ENCODE data around the gene TAF4B. TPM values are rescaled to one million over a fixed set of nuclear protein-coding genes. Genes with fewer than 3 reads are reported as not detected.
"Not testable (repeated sequence)": the region's sequence is repeated elsewhere in the genome, so short reads cannot be mapped to it uniquely, and the experiment has no call there.

Gene TAF4B
- total and polyA plus RNA-seq, 2 experiments from 2014 or later: 1.1 to 1.5 TPM

DNA sequence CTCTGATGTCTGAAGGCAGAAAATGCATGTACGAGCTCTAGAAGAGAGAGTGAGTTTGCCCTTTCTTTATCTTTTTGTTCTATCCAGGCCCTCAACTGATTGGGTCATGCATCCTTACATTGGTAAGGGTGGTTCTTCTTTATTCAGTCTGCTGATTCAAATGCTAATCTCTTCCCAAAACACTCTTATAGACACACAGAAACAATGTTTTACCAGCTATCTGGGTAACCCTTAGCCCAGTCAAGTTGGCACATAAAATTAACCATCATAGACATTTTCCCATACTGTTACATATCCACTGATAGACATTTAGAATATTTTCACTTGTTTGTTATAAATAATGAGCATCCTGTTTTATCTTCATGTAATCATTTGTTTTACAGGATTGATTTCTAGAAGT is 141.2 kb downstream of the TAF4B start:
- Histone ChIP-seq H4K20me1 (ENCODE audit: insufficient read depth) (no peaks in the 10 kb centered on the region), H3K4me2 (ENCODE audit: unreplicated experiment) (no peak overlapping the region), H3K27me3 (replicated peaks; ENCODE audit: insufficient read depth) (no peaks in the 10 kb centered on the region), H2AFZ (no peak overlapping the region), H3K4me3 (no peak overlapping the region), H3K36me3 (ENCODE audit: low read depth) (no peaks in the 10 kb centered on the region), H3K79me2 (ENCODE audit: insufficient read depth) (no peaks in the 10 kb centered on the region), H3K27ac (no peak overlapping the region), H3K9me3 (ENCODE audit: low read depth) (no peaks in the 10 kb centered on the region), H3K4me1 (ENCODE audit: insufficient read depth) (no peaks in the 10 kb centered on the region), H3K9me2 (ENCODE audit: insufficient read depth) (no peaks in the 10 kb centered on the region), H3K9ac (no peak overlapping the region), H3F3A (ENCODE audit: insufficient read depth) (no peaks in the 10 kb centered on the region)
- WGBS, 2 experiments (ENCODE audit: low coverage in 1 of 2, low lambda C conversion rate in 2 of 2, missing lambda C conversion rate in 2 of 2): 86 to 92% methylated on average over 1 of the region's 1 CpG
- in situ Hi-C loops (cut with MboI): no loop called here
- TF ChIP-seq EZH2 (IDR thresholded peaks at IDR 0.05; ENCODE audit: insufficient read depth, poor library complexity, severe bottlenecking) (no peak), EZH2phosphoT487 (IDR thresholded peaks at IDR 0.05; ENCODE audit: insufficient read depth, low read depth) (no peak)
- no peak for DNase-seq

DNA sequence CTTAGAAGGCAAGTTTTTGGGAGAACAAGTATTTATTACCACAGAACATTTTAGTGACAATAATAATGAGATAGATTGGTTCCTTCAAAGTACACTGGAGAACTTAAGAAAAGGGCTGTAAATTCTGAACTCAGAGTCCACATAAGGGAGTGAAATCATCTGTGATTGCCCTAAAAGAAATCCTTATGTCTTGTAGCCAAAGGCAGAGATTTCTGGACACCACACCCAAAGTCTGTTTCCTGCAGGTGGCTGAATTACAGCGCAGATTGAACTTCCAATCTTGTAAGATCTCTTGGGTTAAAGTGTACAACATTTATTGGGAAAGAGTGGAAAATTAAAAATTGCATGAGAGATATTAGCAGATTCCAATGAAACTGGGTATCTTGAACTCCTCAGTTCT is 143.8 kb downstream of the TAF4B start:
- H3K27ac ChIP-seq: no peak overlapping the region
- H3K4me1 ChIP-seq (ENCODE audit: insufficient read depth): no peaks in the 10 kb centered on the region
- no peak overlapping the region for H3K4me3 ChIP-seq
- no peaks in the 10 kb centered on the region for H3K9me2 ChIP-seq (ENCODE audit: insufficient read depth)
- in situ Hi-C loops (cut with MboI): no loop called here
- no peaks in the 10 kb centered on the region for H3F3A ChIP-seq (ENCODE audit: insufficient read depth)
- no peak overlapping the region for H2AFZ ChIP-seq
- no peak for DNase-seq
- no peaks in the 10 kb centered on the region for H3K79me2 ChIP-seq (ENCODE audit: insufficient read depth)
- H3K9me3 ChIP-seq (ENCODE audit: low read depth): no peaks in the 10 kb centered on the region
- H3K4me2 ChIP-seq (ENCODE audit: unreplicated experiment): no peak overlapping the region
- H4K20me1 ChIP-seq (ENCODE audit: insufficient read depth): no peaks in the 10 kb centered on the region
- H3K36me3 ChIP-seq (ENCODE audit: low read depth): no peaks in the 10 kb centered on the region
- no peaks in the 10 kb centered on the region for H3K27me3 ChIP-seq (replicated peaks; ENCODE audit: insufficient read depth)
- WGBS, 2 experiments (ENCODE audit: low coverage in 1 of 2, low lambda C conversion rate in 2 of 2, missing lambda C conversion rate in 2 of 2): 26 to 56% methylated on average over 1 of the region's 1 CpG
- no peak for TF ChIP-seq EZH2phosphoT487 (IDR thresholded peaks at IDR 0.05; ENCODE audit: insufficient read depth, low read depth)
- no peak for TF ChIP-seq EZH2 (IDR thresholded peaks at IDR 0.05; ENCODE audit: insufficient read depth, poor library complexity, severe bottlenecking)
- no peak overlapping the region for H3K9ac ChIP-seq

DNA sequence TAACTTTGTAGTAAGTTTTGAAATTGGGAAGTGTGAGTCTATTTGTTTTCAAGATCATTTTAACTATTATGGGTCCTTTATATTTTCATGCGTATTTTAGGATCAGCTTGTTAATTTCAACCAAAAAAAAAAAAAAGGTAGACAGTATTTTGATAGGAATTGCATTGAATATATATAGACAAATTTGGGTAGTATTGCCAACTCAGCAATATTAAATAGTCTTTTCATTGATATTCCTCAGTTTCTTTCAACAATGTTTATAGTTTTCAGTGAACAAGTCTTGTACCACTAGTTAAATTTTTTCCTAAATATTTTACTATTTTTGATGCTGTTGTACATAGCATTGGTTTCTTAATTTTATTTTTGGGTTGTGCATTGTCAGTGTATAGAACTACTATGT is 149.9 kb downstream of the TAF4B start:
- no peaks in the 10 kb centered on the region for H3K9me3 ChIP-seq (ENCODE audit: low read depth)
- H3K4me2 ChIP-seq (ENCODE audit: unreplicated experiment): no peak overlapping the region
- no peaks in the 10 kb centered on the region for H4K20me1 ChIP-seq (ENCODE audit: insufficient read depth)
- H3K27ac ChIP-seq: no peak overlapping the region
- H3K79me2 ChIP-seq (ENCODE audit: insufficient read depth): no peaks in the 10 kb centered on the region
- in situ Hi-C loops (cut with MboI): no loop called here
- no peak overlapping the region for H3K4me3 ChIP-seq
- no peak overlapping the region for H3K9ac ChIP-seq
- 81 to 90% methylated on average over 1 of the region's 1 CpG for WGBS, 2 experiments (ENCODE audit: low coverage in 1 of 2, low lambda C conversion rate in 2 of 2, missing lambda C conversion rate in 2 of 2)
- TF ChIP-seq EZH2 (IDR thresholded peaks at IDR 0.05; ENCODE audit: insufficient read depth, poor library complexity, severe bottlenecking) (no peak), EZH2phosphoT487 (IDR thresholded peaks at IDR 0.05; ENCODE audit: insufficient read depth, low read depth) (no peak)
- H3K36me3 ChIP-seq (ENCODE audit: low read depth): no peaks in the 10 kb centered on the region
- H3K27me3 ChIP-seq (replicated peaks; ENCODE audit: insufficient read depth): no peaks in the 10 kb centered on the region
- no peaks in the 10 kb centered on the region for H3K9me2 ChIP-seq (ENCODE audit: insufficient read depth)
- H3F3A ChIP-seq (ENCODE audit: insufficient read depth): no peaks in the 10 kb centered on the region
- no peaks in the 10 kb centered on the region for H3K4me1 ChIP-seq (ENCODE audit: insufficient read depth)
- no peak overlapping the region for H2AFZ ChIP-seq
- no peak for DNase-seq

DNA sequence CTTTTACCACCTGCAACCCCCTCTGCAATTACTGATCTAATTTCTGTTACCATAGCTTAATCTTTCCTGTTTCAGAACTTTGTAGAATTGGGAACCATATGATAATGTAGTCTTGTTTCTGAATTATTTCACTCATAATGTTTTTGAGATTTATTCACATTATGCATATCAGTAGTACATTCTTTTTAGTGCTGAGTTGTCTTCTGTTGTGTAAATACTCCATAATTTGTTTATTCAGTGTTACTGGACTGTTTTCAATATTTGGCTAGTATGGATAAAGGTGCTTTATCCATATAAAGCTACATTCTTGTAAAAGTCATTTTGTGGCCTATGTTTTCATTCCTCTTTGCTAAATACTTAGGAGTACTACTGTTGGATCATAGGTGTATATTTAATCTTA is 152.5 kb downstream of the TAF4B start:
- no peak for TF ChIP-seq EZH2 (IDR thresholded peaks at IDR 0.05; ENCODE audit: insufficient read depth, poor library complexity, severe bottlenecking)
- TF ChIP-seq EZH2phosphoT487 (IDR thresholded peaks at IDR 0.05; ENCODE audit: insufficient read depth, low read depth): no peak

DNA sequence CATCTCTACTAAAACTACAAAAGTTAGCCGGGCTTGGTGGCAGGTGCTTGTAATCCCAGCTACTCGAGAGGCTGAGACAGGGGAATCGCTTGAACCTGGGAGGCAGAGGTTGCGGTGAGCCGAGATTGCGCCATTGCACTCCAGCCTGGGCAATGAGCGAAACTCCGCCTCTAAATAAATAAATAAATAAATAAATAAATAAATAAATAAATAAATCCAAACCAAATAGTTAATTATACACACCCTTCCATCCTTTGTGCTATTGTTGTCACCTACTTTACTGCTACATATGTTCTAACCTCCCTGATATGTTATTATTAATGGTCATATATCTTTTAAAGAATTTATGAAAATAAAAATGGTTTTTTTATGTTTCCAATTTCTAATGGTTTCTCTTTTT is 155.3 kb downstream of the TAF4B start:
- H3K9ac ChIP-seq; H4K20me1 ChIP-seq (ENCODE audit: insufficient read depth); H3K4me3 ChIP-seq; DNase-seq; H3K27ac ChIP-seq; H2AFZ ChIP-seq; H3K4me2 ChIP-seq (ENCODE audit: unreplicated experiment); H3F3A ChIP-seq (ENCODE audit: insufficient read depth); H3K9me3 ChIP-seq (ENCODE audit: low read depth); in situ Hi-C loops (cut with MboI); H3K27me3 ChIP-seq (replicated peaks; ENCODE audit: insufficient read depth); H3K9me2 ChIP-seq (ENCODE audit: insufficient read depth); H3K79me2 ChIP-seq (ENCODE audit: insufficient read depth); H3K36me3 ChIP-seq (ENCODE audit: low read depth): not testable (repeated sequence)
- peaks cover 13% of the 10 kb centered on the region for H3K4me1 ChIP-seq (ENCODE audit: insufficient read depth)
- 93 to 96% methylated on average over 8 of the region's 8 CpGs for WGBS, 2 experiments (ENCODE audit: low coverage in 1 of 2, low lambda C conversion rate in 2 of 2, missing lambda C conversion rate in 2 of 2)

More for the DNA sequence above, 152.5 kb downstream of the TAF4B start:
- no peak overlapping the region for H3K9ac ChIP-seq
- no peaks in the 10 kb centered on the region for H3K9me3 ChIP-seq (ENCODE audit: low read depth)
- in situ Hi-C loops (cut with MboI): no loop called here
- H4K20me1 ChIP-seq (ENCODE audit: insufficient read depth): no peaks in the 10 kb centered on the region
- no peak overlapping the region for H3K27ac ChIP-seq
- H3K4me1 ChIP-seq (ENCODE audit: insufficient read depth): no peaks in the 10 kb centered on the region
- H3F3A ChIP-seq (ENCODE audit: insufficient read depth): no peaks in the 10 kb centered on the region
- no peaks in the 10 kb centered on the region for H3K36me3 ChIP-seq (ENCODE audit: low read depth)
- H3K79me2 ChIP-seq (ENCODE audit: insufficient read depth): no peaks in the 10 kb centered on the region
- H3K27me3 ChIP-seq (replicated peaks; ENCODE audit: insufficient read depth): no peaks in the 10 kb centered on the region
- no peak overlapping the region for H3K4me3 ChIP-seq
- no peak overlapping the region for H2AFZ ChIP-seq
- no peak overlapping the region for H3K4me2 ChIP-seq (ENCODE audit: unreplicated experiment)
- no peak for DNase-seq
- H3K9me2 ChIP-seq (ENCODE audit: insufficient read depth): no peaks in the 10 kb centered on the region
